GM18858 (cell line): Measurements from ENCODE around the gene BMI1.
"Not testable (repeated sequence)": the region's sequence is repeated elsewhere in the genome, so short reads cannot be mapped to it uniquely, and the experiment has no call there.

Experiments used
- ATAC-seq: cut with Tn5 transposase; IDR thresholded peaks from one replicate; pipeline ENCODE4 v1.9.1; 2021; ENCODE audit not compliant: unreplicated experiment

Gene BMI1

GRCh38 chr10:22338931-22339330 lies 18.0 kb downstream of the BMI1 start:
- no peak for ATAC-seq

GRCh38 chr10:22339761-22340328 lies 18.9 kb downstream of the BMI1 start:
- ATAC-seq, result no peak

- ATAC-seq, result peak; percentile 37
These were observed 19.7 kb downstream of the BMI1 start for GRCh38 chr10:22340329-22341189.

GRCh38 chr10:22341190-22341925 lies 20.5 kb downstream of the BMI1 start:
- ATAC-seq, result peak; percentile 1

GRCh38 chr10:22341926-22342196 lies 21.0 kb downstream of the BMI1 start:
- ATAC-seq, result no peak

GRCh38 chr10:22342421-22342820 lies 21.5 kb downstream of the BMI1 start:
- ATAC-seq, result no peak

GRCh38 chr10:22343731-22344130 lies 22.8 kb downstream of the BMI1 start:
- no peak for ATAC-seq

- no peak for ATAC-seq
These were observed 23.4 kb downstream of the BMI1 start for GRCh38 chr10:22344249-22344648.

- ATAC-seq, result no peak
These were observed 23.9 kb downstream of the BMI1 start for GRCh38 chr10:22344781-22345300.

GRCh38 chr10:22345301-22346095 lies 24.6 kb downstream of the BMI1 start, which contains the start of gene SPAG6:
SPAG6 (plus strand) TSS chr10:22345496; CDS start chr10:22345612, 116 bp downstream.
- ATAC-seq, result no peak

- ATAC-seq, result no peak
These were observed 25.3 kb downstream of the BMI1 start for GRCh38 chr10:22346096-22346661.

- ATAC-seq, result no peak
These were observed 28.9 kb downstream of the BMI1 start for GRCh38 chr10:22349755-22350154.

GRCh38 chr10:22351131-22351703 lies 30.3 kb downstream of the BMI1 start:
- no peak for ATAC-seq

GRCh38 chr10:22356324-22356873 lies 35.5 kb downstream of the BMI1 start:
- ATAC-seq, result no peak

- not testable (repeated sequence) for ATAC-seq
These were observed 36.9 kb downstream of the BMI1 start for GRCh38 chr10:22357770-22358169.

- no peak for ATAC-seq
These were observed 42.4 kb downstream of the BMI1 start for GRCh38 chr10:22363305-22363704.

GRCh38 chr10:22364407-22365140 lies 43.7 kb downstream of the BMI1 start:
- ATAC-seq, result no peak

GRCh38 chr10:22365233-22365632 lies 44.3 kb downstream of the BMI1 start:
- peak; percentile 43 for ATAC-seq
